Ascending aorta (tissue), 2 donors: ENCODE results near the gene SDK1. TPM values are rescaled to one million over a fixed set of nuclear protein-coding genes. Genes with fewer than 3 reads are reported as not detected.

ENCODE experiments used
- DNase-seq, 2 donors: peaks; one replicate each; pipeline ENCODE4 v3.0.0-alpha.2; 2019; ENCODE audit warnings: low spot score in 2 of 2
- H3K27ac ChIP-seq, 2 donors: fragments of 200-600 bp; sonication (generic); one replicate each; pipeline ENCODE4 v1.5.1; 2016 to 2017; ENCODE audit warnings: mild to moderate bottlenecking in 1 of 2
- H3K27me3 ChIP-seq: fragments of 200-600 bp; sonication (generic); one replicate; pipeline ENCODE4 v1.5.1; 2017
- H3K36me3 ChIP-seq, 2 donors: fragments of 200-600 bp; sonication (generic); one replicate each; pipeline ENCODE4 v1.5.1; 2016
- H3K4me1 ChIP-seq, 2 donors: fragments of 200-600 bp; sonication (generic); one replicate each; pipeline ENCODE4 v1.5.1; 2016 to 2017; ENCODE audit warnings: mild to moderate bottlenecking in 1 of 2
- H3K4me3 ChIP-seq, 2 donors: fragments of 200-600 bp; sonication (generic); one replicate each; pipeline ENCODE4 v1.5.1; 2016 to 2017; ENCODE audit warnings: mild to moderate bottlenecking in 1 of 2
- H3K9me3 ChIP-seq, 2 donors: fragments of 200-600 bp; sonication (generic); one replicate each; pipeline ENCODE4 v1.5.1; 2016
- CTCF ChIP-seq, 3 experiments: fragments of 200-600 bp in 2 of 3; fragments of 450-650 bp in 1 of 3; sonication (generic) in 2 of 3; IDR thresholded peaks; one replicate each; pipeline ENCODE4 v1.5.1; 2016 to 2019; ENCODE audit warnings: antibody characterized with exemption in 3 of 3, mild to moderate bottlenecking in 1 of 3, moderate library complexity in 1 of 3
- intact Hi-C: fragments of 100-400 bp; cut with DNase I; formaldehyde crosslinking; loops from one replicate; pipeline ENCODE4 v1.15.1; 2023
- total RNA-seq: library from RNA; depleted of rRNA; stranded (reverse); fragments of >200 nt; gene quantifications from one replicate; pipeline ENCODE4 v1.1.0, GENCODE V29; 2016

The SDK1 gene
- total RNA-seq, 1 donor from 2014 or later: 13.3 TPM

- intact Hi-C loops: no loop called here
- peaks cover 0 to 2% of the 10 kb centered on the region in 2 donors for H3K4me1 ChIP-seq
- no peak overlapping the region for H3K4me3 ChIP-seq
- H3K36me3 ChIP-seq: peaks cover 9 to 12% of the 10 kb centered on the region in 2 donors
- peak in 1 of 2 donors; percentile 30 for DNase-seq
- H3K27ac ChIP-seq: no peak overlapping the region
- TF ChIP-seq CTCF (IDR thresholded peaks at IDR 0.05): no peak
- no peaks in the 10 kb centered on the region for H3K27me3 ChIP-seq
- H3K9me3 ChIP-seq: no peaks in the 10 kb centered on the region
Observed at GRCh38 chr7:3953946-3954345, 652.9 kb downstream of the SDK1 start.

DNA sequence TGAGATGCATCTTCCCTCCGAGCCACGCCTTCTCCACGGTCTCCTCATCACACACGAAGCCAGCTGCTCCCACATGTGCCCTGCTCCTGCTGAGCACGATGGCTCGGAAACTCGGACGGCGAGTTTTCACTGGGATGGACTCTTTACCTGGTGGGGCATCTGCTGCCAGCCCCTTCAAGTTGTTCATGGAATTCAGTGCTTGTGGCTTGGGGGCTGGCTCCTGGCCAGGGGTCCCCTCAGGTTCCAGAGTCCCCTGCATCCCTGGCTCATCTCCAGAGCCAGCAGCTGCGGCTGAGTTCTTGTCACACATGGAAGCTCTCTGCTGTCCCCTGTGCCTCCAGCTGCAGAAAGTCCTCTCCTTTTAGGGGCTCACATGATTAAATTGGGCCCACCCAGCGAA is 654.0 kb downstream of the SDK1 start:
- Histone ChIP-seq H3K27me3 (no peaks in the 10 kb centered on the region), H3K4me3 (no peak overlapping the region), H3K36me3 (peaks cover 9 to 18% of the 10 kb centered on the region in 2 donors), H3K27ac (no peak overlapping the region), H3K9me3 (no peaks in the 10 kb centered on the region), H3K4me1 (no peaks in the 10 kb centered on the region)
- intact Hi-C loops: no loop called here
- no peak for TF ChIP-seq CTCF (IDR thresholded peaks at IDR 0.05)
- DNase-seq: peak in 1 of 2 donors; percentile 11

- DNase-seq: peak in 1 of 2 donors; percentile 42
- TF ChIP-seq CTCF (IDR thresholded peaks at IDR 0.05): no peak
- H3K4me3 ChIP-seq: no peak overlapping the region
- no peaks in the 10 kb centered on the region for H3K9me3 ChIP-seq
- peaks cover 8 to 18% of the 10 kb centered on the region in 2 donors for H3K36me3 ChIP-seq
- no peaks in the 10 kb centered on the region for H3K4me1 ChIP-seq
- intact Hi-C loops: no loop called here
- no peaks in the 10 kb centered on the region for H3K27me3 ChIP-seq
- no peak overlapping the region for H3K27ac ChIP-seq
Observed at GRCh38 chr7:3955751-3956696, 655.0 kb downstream of the SDK1 start.

DNA sequence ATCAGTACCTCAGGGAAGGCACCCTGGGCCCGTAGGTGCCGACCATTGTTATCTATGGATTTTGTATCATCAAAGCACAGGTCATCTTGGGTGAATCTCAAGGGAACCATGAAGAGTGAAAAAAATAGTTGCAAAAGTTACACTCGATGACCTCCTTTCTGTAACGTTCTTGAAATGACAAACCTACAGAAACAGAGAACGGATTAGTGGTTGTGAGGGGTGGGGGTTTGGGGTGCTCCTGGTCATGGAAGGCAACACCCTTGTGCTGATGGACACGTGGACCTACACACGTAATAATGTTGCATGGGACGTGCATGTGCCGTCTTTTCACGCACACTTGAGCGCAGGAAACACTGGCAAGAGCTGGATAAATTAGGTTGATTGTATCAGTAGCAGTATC is 655.9 kb downstream of the SDK1 start:
- no peak overlapping the region for H3K27ac ChIP-seq
- no peak for TF ChIP-seq CTCF (IDR thresholded peaks at IDR 0.05)
- H3K9me3 ChIP-seq: no peaks in the 10 kb centered on the region
- no peaks in the 10 kb centered on the region for H3K4me1 ChIP-seq
- no peaks in the 10 kb centered on the region for H3K27me3 ChIP-seq
- peaks cover under 1 to 9% of the 10 kb centered on the region in 2 donors for H3K36me3 ChIP-seq
- H3K4me3 ChIP-seq: no peak overlapping the region
- no peak for DNase-seq
- intact Hi-C loops: no loop called here

- intact Hi-C loops: no loop called here
- Histone ChIP-seq H3K36me3 (peaks cover 4 to 8% of the 10 kb centered on the region in 2 donors), H3K4me1 (no peaks in the 10 kb centered on the region), H3K27me3 (no peaks in the 10 kb centered on the region), H3K4me3 (no peak overlapping the region), H3K27ac (no peak overlapping the region), H3K9me3 (no peaks in the 10 kb centered on the region)
- DNase-seq: no peak
- no peak for TF ChIP-seq CTCF (IDR thresholded peaks at IDR 0.05)
Observed at GRCh38 chr7:3957472-3958108, 656.5 kb downstream of the SDK1 start.
